ENCODE measurements around the gene ZNF205. TPM values are rescaled to one million over a fixed set of nuclear protein-coding genes. Genes with fewer than 3 reads are reported as not detected.

ZNF205 gene
- total RNA-seq, 1 experiment from 2014 or later: 9.3 TPM

Other genes with a start within 250 kb of the ZNF205 start
- 70.4 and 91.8 TPM in 2 replicates for gene FLYWCH2, start 229.4 kb upstream of the ZNF205 start, total RNA-seq (2014; rRNA removed; shearing (Covaris generic))
- gene FLYWCH1, start 200.7 kb upstream of the ZNF205 start, total RNA-seq (2014; rRNA removed; shearing (Covaris generic)): 7.9 and 13.5 TPM in 2 replicates
- gene KREMEN2, start 148.3 kb upstream of the ZNF205 start, total RNA-seq (2014; rRNA removed; shearing (Covaris generic)): 0.24 and 0.49 TPM in 2 replicates
- gene PAQR4, start 143.2 kb upstream of the ZNF205 start, total RNA-seq (2014; rRNA removed; shearing (Covaris generic)): 9.5 and 11.4 TPM in 2 replicates
- gene PKMYT1, start 132.1 kb upstream of the ZNF205 start, total RNA-seq (2014; rRNA removed; shearing (Covaris generic)): 27.3 and 33.5 TPM in 2 replicates
- not detected in 2 replicates for gene CLDN9, start 99.7 kb upstream of the ZNF205 start, total RNA-seq (2014; rRNA removed; shearing (Covaris generic))
- gene CLDN6, start 94.4 kb upstream of the ZNF205 start, total RNA-seq (2014; rRNA removed; shearing (Covaris generic)): not detected in 2 replicates
- gene TNFRSF12A, start 92.2 kb upstream of the ZNF205 start, total RNA-seq (2014; rRNA removed; shearing (Covaris generic)): 184 and 304 TPM in 2 replicates
- 21.7 and 38.6 TPM in 2 replicates for gene HCFC1R1, start 88.6 kb upstream of the ZNF205 start, total RNA-seq (2014; rRNA removed; shearing (Covaris generic))
- 16.1 and 20.8 TPM in 2 replicates for gene THOC6, start 88.6 kb upstream of the ZNF205 start, total RNA-seq (2014; rRNA removed; shearing (Covaris generic))
- 0.36 and 0.68 TPM in 2 replicates for gene BICDL2, start 75.6 kb upstream of the ZNF205 start, total RNA-seq (2014; rRNA removed; shearing (Covaris generic))
- gene MMP25, start 66.0 kb upstream of the ZNF205 start, total RNA-seq (2014; rRNA removed; shearing (Covaris generic)): under 0.01 TPM in 1 of 2 replicates, not detected in the other
- gene IL32, start 46.9 kb upstream of the ZNF205 start, total RNA-seq (2014; rRNA removed; shearing (Covaris generic)): 24.9 and 33.1 TPM in 2 replicates
- not detected in 2 replicates for gene ZSCAN10, start 13.3 kb upstream of the ZNF205 start, total RNA-seq (2014; rRNA removed; shearing (Covaris generic))
- 1.6 and 2.0 TPM in 2 replicates for gene ZNF213, start 22.4 kb downstream of the ZNF205 start, total RNA-seq (2014; rRNA removed; shearing (Covaris generic))
- gene OR1F1, start 75.6 kb downstream of the ZNF205 start, total RNA-seq (2014; rRNA removed; shearing (Covaris generic)): 0.36 TPM in 1 of 2 replicates, not detected in the other
- 9.8 and 14.9 TPM in 2 replicates for gene ZNF200, start 122.6 kb downstream of the ZNF205 start, total RNA-seq (2014; rRNA removed; shearing (Covaris generic))
- gene MEFV, start 144.0 kb downstream of the ZNF205 start, total RNA-seq (2014; rRNA removed; shearing (Covaris generic)): 4.3 and 4.8 TPM in 2 replicates
- gene ZNF263, start 170.9 kb downstream of the ZNF205 start, total RNA-seq (2014; rRNA removed; shearing (Covaris generic)): 19.8 and 28.6 TPM in 2 replicates
- gene TIGD7, start 192.8 kb downstream of the ZNF205 start, total RNA-seq (2014; rRNA removed; shearing (Covaris generic)): 4.4 and 5.0 TPM in 2 replicates
- 15.3 and 16.0 TPM in 2 replicates for gene ZNF75A, start 192.9 kb downstream of the ZNF205 start, total RNA-seq (2014; rRNA removed; shearing (Covaris generic))
- not detected in 2 replicates for gene OR2C1, start 243.3 kb downstream of the ZNF205 start, total RNA-seq (2014; rRNA removed; shearing (Covaris generic))